ENCODE results near the gene CATSPERE. TPM values are rescaled to one million over a fixed set of nuclear protein-coding genes. Genes with fewer than 3 reads are reported as not detected.
A peak's percentile ranks its signal among the peaks of the same experiment; 100 is the strongest.

CATSPERE gene
- total and polyA plus RNA-seq, 12 donors: 0.18 to 2.6 (median 1.2) TPM

DNA sequence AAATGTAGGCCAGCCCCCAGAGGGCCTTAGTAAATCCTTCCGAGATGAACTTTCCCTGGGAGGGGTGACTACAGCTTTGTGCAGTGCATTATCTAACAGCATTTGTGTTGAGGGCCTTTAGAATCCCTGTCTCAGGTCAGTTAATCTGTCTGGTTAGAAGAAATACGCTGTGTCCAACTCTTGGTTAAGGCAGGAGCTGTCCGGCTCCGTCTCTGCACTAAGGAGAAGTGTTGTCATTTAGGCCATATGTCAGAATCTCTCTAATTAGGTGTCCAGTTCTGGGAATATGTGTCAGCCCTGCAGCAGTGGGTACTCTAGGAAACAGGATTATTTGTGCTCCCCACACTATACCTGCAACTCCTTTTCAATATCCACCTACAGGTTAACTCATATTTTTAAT, 124.8 kb downstream of the CATSPERE start:
- H3K4me3 ChIP-seq: no peak overlapping the region
- no peaks in the 10 kb centered on the region for H3K27me3 ChIP-seq
- no peaks in the 10 kb centered on the region for H3K36me3 ChIP-seq (replicated peaks in 1 of 2)
- WGBS, 4 donors: 90 to 100% (median 94%) methylated on average over 4 of the region's 4 CpGs
- DNase-seq: no peak
- H3K27ac ChIP-seq: no peak overlapping the region
- TF ChIP-seq, protein P1, sequence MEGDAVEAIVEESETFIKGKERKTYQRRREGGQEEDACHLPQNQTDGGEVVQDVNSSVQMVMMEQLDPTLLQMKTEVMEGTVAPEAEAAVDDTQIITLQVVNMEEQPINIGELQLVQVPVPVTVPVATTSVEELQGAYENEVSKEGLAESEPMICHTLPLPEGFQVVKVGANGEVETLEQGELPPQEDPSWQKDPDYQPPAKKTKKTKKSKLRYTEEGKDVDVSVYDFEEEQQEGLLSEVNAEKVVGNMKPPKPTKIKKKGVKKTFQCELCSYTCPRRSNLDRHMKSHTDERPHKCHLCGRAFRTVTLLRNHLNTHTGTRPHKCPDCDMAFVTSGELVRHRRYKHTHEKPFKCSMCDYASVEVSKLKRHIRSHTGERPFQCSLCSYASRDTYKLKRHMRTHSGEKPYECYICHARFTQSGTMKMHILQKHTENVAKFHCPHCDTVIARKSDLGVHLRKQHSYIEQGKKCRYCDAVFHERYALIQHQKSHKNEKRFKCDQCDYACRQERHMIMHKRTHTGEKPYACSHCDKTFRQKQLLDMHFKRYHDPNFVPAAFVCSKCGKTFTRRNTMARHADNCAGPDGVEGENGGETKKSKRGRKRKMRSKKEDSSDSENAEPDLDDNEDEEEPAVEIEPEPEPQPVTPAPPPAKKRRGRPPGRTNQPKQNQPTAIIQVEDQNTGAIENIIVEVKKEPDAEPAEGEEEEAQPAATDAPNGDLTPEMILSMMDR (IDR thresholded peaks at IDR 0.05): no peak
- no peak for TF ChIP-seq POLR2A (IDR thresholded peaks at IDR 0.05)
- no peaks in the 10 kb centered on the region for H3K4me1 ChIP-seq (replicated peaks in 1 of 2)
- no peaks in the 10 kb centered on the region for H3K9me3 ChIP-seq (replicated peaks in 1 of 3)
- intact Hi-C loops (cut with DNase I): no loop called here

DNA sequence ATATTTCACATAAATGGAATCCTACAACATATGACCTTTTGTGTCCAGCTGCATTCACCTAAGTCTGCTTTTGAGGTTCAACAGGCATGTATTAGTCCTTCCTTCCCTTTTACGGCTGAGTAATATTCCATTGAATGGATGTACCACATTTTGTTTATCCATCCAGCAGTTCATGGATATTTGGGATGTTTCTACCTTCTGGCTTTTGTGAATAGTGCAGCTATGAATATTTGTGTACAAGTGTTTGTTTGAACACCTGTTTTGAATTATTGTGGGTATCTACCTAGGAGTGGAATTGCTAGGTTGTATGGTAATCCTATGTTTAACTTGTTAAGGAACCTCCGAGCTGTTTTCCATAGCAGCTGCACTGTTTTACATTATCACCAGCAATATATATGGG, 129.6 kb downstream of the CATSPERE start:
- H3K4me3 ChIP-seq: no peak overlapping the region
- no peaks in the 10 kb centered on the region for H3K9me3 ChIP-seq (replicated peaks in 1 of 3)
- H3K4me1 ChIP-seq (replicated peaks in 1 of 2): no peaks in the 10 kb centered on the region
- H3K36me3 ChIP-seq (replicated peaks in 1 of 2): no peaks in the 10 kb centered on the region
- TF ChIP-seq POLR2A (IDR thresholded peaks at IDR 0.05): no peak
- TF ChIP-seq, protein P1 (IDR thresholded peaks at IDR 0.05): no peak
- DNase-seq: no peak
- H3K27ac ChIP-seq: no peak overlapping the region
- 87 to 94% (median 91%) methylated on average over 2 of the region's 2 CpGs for WGBS, 4 donors
- intact Hi-C loops (cut with DNase I): no loop called here
- H3K27me3 ChIP-seq: no peaks in the 10 kb centered on the region

DNA sequence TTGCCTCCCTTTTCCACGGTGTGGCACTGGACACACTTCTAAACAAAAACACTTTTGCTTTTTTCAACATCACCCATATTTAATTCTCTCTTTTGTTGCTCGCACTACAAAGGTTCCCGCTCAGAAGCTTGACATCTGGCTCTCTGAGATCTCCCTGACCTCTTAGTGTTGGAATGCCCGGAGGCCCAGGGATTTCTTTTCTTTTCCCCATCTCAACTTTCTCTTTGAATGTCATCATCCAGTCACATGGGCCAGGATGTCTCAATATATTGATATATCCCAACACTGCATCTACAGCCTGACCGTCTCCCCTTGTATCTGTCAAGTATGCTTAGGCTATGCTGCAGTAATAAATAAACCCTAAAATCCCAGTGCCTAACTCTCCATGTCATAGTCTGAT, 137.5 kb downstream of the CATSPERE start:
- no peaks in the 10 kb centered on the region for H3K36me3 ChIP-seq (replicated peaks in 1 of 2)
- H3K4me1 ChIP-seq (replicated peaks in 1 of 2): no peaks in the 10 kb centered on the region
- no peak for DNase-seq
- intact Hi-C loops (cut with DNase I): no loop called here
- 90 to 95% (median 94%) methylated on average over 5 of the region's 5 CpGs for WGBS, 4 donors
- no peak overlapping the region for H3K4me3 ChIP-seq
- no peak for TF ChIP-seq POLR2A (IDR thresholded peaks at IDR 0.05)
- TF ChIP-seq, protein P1 (IDR thresholded peaks at IDR 0.05): no peak
- no peak overlapping the region for H3K27ac ChIP-seq
- H3K27me3 ChIP-seq: no peaks in the 10 kb centered on the region
- H3K9me3 ChIP-seq (replicated peaks in 1 of 3): no peaks in the 10 kb centered on the region

DNA sequence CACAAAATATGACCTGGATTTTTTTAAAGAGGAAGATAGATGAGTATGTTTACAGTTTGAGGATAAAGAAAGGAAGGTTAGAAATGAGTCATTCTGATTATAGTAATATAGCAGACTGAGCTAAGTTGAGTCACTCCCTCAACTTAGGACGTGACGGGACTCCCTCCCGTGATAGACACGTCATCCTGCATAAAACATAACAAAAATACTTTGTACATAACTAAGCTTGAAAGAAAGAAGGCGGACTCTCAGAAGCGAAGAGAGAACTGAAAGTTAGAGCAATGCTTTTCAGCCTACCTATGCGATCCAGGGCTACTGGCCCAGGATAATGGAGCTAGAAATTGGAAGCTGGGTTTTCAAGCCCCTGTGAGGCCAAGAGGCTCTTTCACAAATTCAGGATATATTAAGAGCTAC, 138.9 kb downstream of the CATSPERE start:
- Histone ChIP-seq H3K27ac (peak overlapping the region in 3 of 5 donors; percentile 62 to 79 (median 73)), H3K4me1 (replicated peaks in 1 of 2) (no peaks in the 10 kb centered on the region), H3K4me3 (peak overlapping the region in 1 of 4 donors; percentile 32), H3K36me3 (replicated peaks in 1 of 2) (no peaks in the 10 kb centered on the region), H3K9me3 (replicated peaks in 1 of 3) (no peaks in the 10 kb centered on the region), H3K27me3 (no peaks in the 10 kb centered on the region)
- TF ChIP-seq, protein P1 (IDR thresholded peaks at IDR 0.05): no peak
- peak in 1 of 2 donors; percentile 86 for TF ChIP-seq POLR2A (IDR thresholded peaks at IDR 0.05)
- intact Hi-C loops (cut with DNase I): loop anchor here (10.0 kb wide), 2 partner anchors 435 to 445 kb away; no protein-coding TSS in a partner anchor
- DNase-seq: peak; percentile 60 to 78 (median 72)
- WGBS, 4 donors: 23 to 35% (median 26%) methylated on average over 7 of the region's 7 CpGs

All from adrenal gland (tissue), 12 donors.